K562 (cell line): ENCODE results near the gene E2F7. TPM values are rescaled to one million over a fixed set of nuclear protein-coding genes. Genes with fewer than 3 reads are reported as not detected.

ENCODE experiments used
- ATAC-seq: fragments of 200-7000 bp; cut with Tn5 transposase; 3 replicates; pipeline ENCODE4 v1.9.1; 2020; ENCODE audit warnings: moderate library complexity
- BruUV-seq: library from RNA; stranded (reverse); fragments of 400-500 nt; replicated peaks from 2 replicates; lab custom pipeline; 2021; lab: Mats Ljungman, UMichigan
- CTCF ChIA-PET: fragments of 300-600 bp; formaldehyde crosslinking; extraction: SDS; loops from one replicate; lab custom pipeline; 2021; ENCODE audit warnings: low intra/inter-chr PET ratio; lab: Yijun Ruan, JAX
- POLR2A ChIA-PET: fragments of 300-600, 350-650 bp; sonication (Branson Sonifier 250); formaldehyde crosslinking; extraction: SDS; loops from one replicate; lab custom pipeline; 2021; ENCODE audit warnings: antibody characterized with exemption, inconsistent platforms; lab: Yijun Ruan, JAX
- DNase-seq, 4 experiments: peaks; one replicate each; pipeline versions ENCODE4 v3.0.0 to v3.0.0-alpha.2; 2011 to 2018; ENCODE audit warnings: low spot score in 3 of 4, mixed read lengths in 3 of 4; ENCODE audit errors: extremely low read depth in 1 of 4
- FAIRE-seq: peaks from 2 replicates; lab custom pipeline; 2011; peaks lifted over from hg19 to GRCh38; lab: Jason Lieb, UNC
- H2AFZ ChIP-seq: 2 replicates; pipeline ENCODE4 v1.6.0; 2011; ENCODE audit warnings: low read depth, low read length, control low read depth, inconsistent platforms
- H3K27ac ChIP-seq: fragments of 200-600 bp; 3 replicates; pipeline ENCODE4 v1.8.0; 2011; ENCODE audit warnings: low read depth, mild to moderate bottlenecking, control low read depth, inconsistent platforms, low read length, moderate library complexity, mixed read lengths; ENCODE audit errors: extremely low read depth
- H3K27me3 ChIP-seq, 2 experiments: fragments of 300-600 bp in 1 of 2; 2 replicates in 1 of 2; 3 replicates in 1 of 2; pipeline versions ENCODE4 v1.6.0 to v1.8.0; 2011; ENCODE audit warnings: inconsistent platforms in 2 of 2, low read length in 2 of 2, mild to moderate bottlenecking in 1 of 2, mixed read lengths in 1 of 2, moderate library complexity in 1 of 2; ENCODE audit not compliant: control insufficient read depth in 2 of 2, insufficient read depth in 2 of 2
- H3K36me3 ChIP-seq: fragments of 300-600 bp; 3 replicates; pipeline ENCODE4 v1.8.0; 2011; ENCODE audit warnings: mild to moderate bottlenecking, low read length, inconsistent platforms; ENCODE audit not compliant: control insufficient read depth, insufficient read depth
- H3K4me1 ChIP-seq, 2 experiments: fragments of 200-600 bp in 1 of 2; replicated peaks in 1 of 2; 2 replicates in 1 of 2; 3 replicates in 1 of 2; pipeline versions ENCODE4 v1.5.1 to v1.8.0; 2011; ENCODE audit warnings: inconsistent platforms in 2 of 2, low read length in 2 of 2, mild to moderate bottlenecking in 1 of 2, mixed read lengths in 1 of 2, moderate library complexity in 1 of 2; ENCODE audit not compliant: control insufficient read depth in 2 of 2, insufficient read depth in 2 of 2
- H3K4me2 ChIP-seq: 2 replicates; pipeline ENCODE4 v1.6.1; 2011; ENCODE audit warnings: low read length, control low read depth, inconsistent platforms, mixed read lengths; ENCODE audit not compliant: insufficient read depth
- H3K4me3 ChIP-seq: fragments of 200-600 bp; sonication (generic), shearing (Covaris generic); 2 replicates; pipeline ENCODE4 v1.5.1; 2016; ENCODE audit warnings: control low read depth, inconsistent platforms
- H3K79me2 ChIP-seq: fragments of 200-600 bp; 3 replicates; pipeline ENCODE4 v1.8.0; 2011; ENCODE audit warnings: low read length, inconsistent platforms; ENCODE audit not compliant: control insufficient read depth, insufficient read depth
- H3K9ac ChIP-seq, 2 experiments: 2 replicates each; pipeline versions ENCODE4 v1.6.0 to v1.6.1; 2011; ENCODE audit warnings: low read depth in 2 of 2, low read length in 2 of 2, control low read depth in 1 of 2, inconsistent platforms in 1 of 2, mild to moderate bottlenecking in 1 of 2, mixed read lengths in 1 of 2; ENCODE audit not compliant: insufficient read depth in 1 of 2
- H3K9me1 ChIP-seq: one replicate; pipeline ENCODE4 v1.6.0; 2011; ENCODE audit warnings: inconsistent platforms, mild to moderate bottlenecking, low read length, moderate library complexity; ENCODE audit not compliant: control insufficient read depth, insufficient read depth
- H3K9me3 ChIP-seq: replicated peaks from 2 replicates; pipeline ENCODE4 v1.5.1; 2011; ENCODE audit warnings: low read depth, low read length, inconsistent platforms; ENCODE audit not compliant: control insufficient read depth, insufficient read depth
- H4K20me1 ChIP-seq: replicated peaks from 2 replicates; pipeline ENCODE4 v1.6.1; 2011; ENCODE audit warnings: low read length, inconsistent platforms, mixed read lengths; ENCODE audit not compliant: control insufficient read depth, insufficient read depth
- ATF1 ChIP-seq, 2 experiments: fragments of 450-650 bp in 1 of 2; IDR thresholded peaks; 2 replicates each; pipeline ENCODE4 v1.6.1; 2016; ENCODE audit warnings: missing compliant biosample characterization in 1 of 2, missing genetic modification characterization in 1 of 2
- ZNF134 ChIP-seq: fragments of 250-450 bp; sonication (Bioruptor Pico); conservative IDR thresholded peaks from 2 replicates; pipeline ENCODE4 v1.4.0; 2020
- ZNF609 ChIP-seq: sonication (generic); formaldehyde crosslinking; IDR thresholded peaks from 2 replicates; pipeline ENCODE4 v1.8.1; 2023; ENCODE audit warnings: missing genetic modification reagents, mild to moderate bottlenecking, borderline replicate concordance
- WGBS: fragments of 100-300 bp; shearing (Covaris generic); methylation state at CpG from one replicate; pipeline ENCODE4 v1.1.6; 2016; ENCODE audit warnings: low coverage, mixed read lengths; ENCODE audit not compliant: insufficient coverage; ENCODE audit errors: missing lambda C conversion rate; 5-methylcytosine and 5-hydroxymethylcytosine counted together
- in situ Hi-C: fragments of 300-500 bp; cut with MboI; formaldehyde crosslinking; loops from 4 replicates; pipeline ENCODE4 v1.15.0; 2018; ENCODE audit warnings: inconsistent platforms, mixed read lengths
- intact Hi-C: fragments of 100-400 bp; cut with micrococcal nuclease; formaldehyde crosslinking; loops from 2 replicates; pipeline ENCODE4 v1.14.2; 2022
- polyA plus RNA-seq, 8 experiments: library from polyadenylated mRNA; depleted of rRNA in 4 of 8; stranded (reverse) in 5 of 8; unstranded in 3 of 8; fragments of >200 nt; fragmentation: Nextera tagmentation in 2 of 8; fragmentation: Illumina TruSeq in 1 of 8; extraction: Ambion mirVana in 2 of 8; extraction: Trizol in 1 of 8; gene quantifications; 2 replicates each; pipeline versions ENCODE4 v1.2.1 to v1.2.3, GENCODE V29; 2011 to 2014; ENCODE audit warnings: inconsistent platforms in 1 of 8, missing spikeins in 1 of 8
- total RNA-seq, 7 experiments: library from RNA; depleted of rRNA in 6 of 7; stranded (reverse); fragments of >200 nt in 6 of 7; fragmentation: Illumina TruSeq in 2 of 7; extraction: Trizol in 2 of 7; gene quantifications; 2 replicates each; pipeline versions ENCODE4 v1.2.1 to v1.2.3, GENCODE V29; 2011 to 2021; ENCODE audit warnings: low replicate concordance in 1 of 7
- TF ChIP-seq, protein P1 (sequence below): fragments of 200-600 bp; sonication (generic); IDR thresholded peaks from one replicate; pipeline ENCODE4 v1.6.1; 2012; ENCODE audit warnings: mild to moderate bottlenecking, low read depth, low read length, inconsistent platforms

E2F7 gene
- total and polyA plus RNA-seq, 9 of the 15 experiments (the other 6 are each of a cell fraction or from before 2014, with no cell fraction given), result 3.4 to 13.6 (median 8.1) TPM

DNA sequence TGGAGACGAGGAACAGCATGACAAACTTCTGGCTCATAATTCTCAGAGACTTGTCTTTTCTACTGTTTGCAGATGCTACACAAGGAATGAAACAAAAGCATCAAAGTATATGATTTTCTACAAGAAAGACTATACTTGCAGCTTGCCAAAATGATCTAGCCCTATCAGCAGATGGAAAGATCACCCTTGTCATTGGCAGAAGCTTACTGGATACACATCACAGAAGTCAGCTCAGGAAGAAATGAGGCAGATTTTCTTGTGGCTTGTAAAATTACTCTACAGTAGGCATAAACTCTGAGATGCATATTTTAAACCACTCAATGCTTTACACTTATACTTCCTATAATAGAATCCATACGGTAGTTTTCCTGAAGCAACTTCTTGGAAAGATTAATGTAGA, 20.6 kb downstream of the E2F7 start (continued):
- TF ChIP-seq ZNF609 (CRISPR knock-in tag), result no peak
- no peak for TF ChIP-seq ATF1 (CRISPR knock-in tag; IDR thresholded peaks at IDR 0.05)
- no peak for TF ChIP-seq ATF1 (tag; IDR thresholded peaks at IDR 0.05)

GRCh38 chr12:77042833-77043232, 22.5 kb downstream of the E2F7 start:
- no peaks in the 10 kb centered on the region for H3K9me1 ChIP-seq
- no peaks in the 10 kb centered on the region for H4K20me1 ChIP-seq
- in situ Hi-C loops, result no loop called here
- H3K4me1 ChIP-seq, result no peaks in the 10 kb centered on the region
- H3K27me3 ChIP-seq, result no peaks in the 10 kb centered on the region
- H3K4me3 ChIP-seq, result no peak overlapping the region
- ChIA-PET CTCF (no interaction called here), POLR2A (no interaction called here)
- no TSS peak for BruUV-seq
- no peak overlapping the region for H3K27ac ChIP-seq
- no peaks in the 10 kb centered on the region for H3K9me3 ChIP-seq
- WGBS, result 95% methylated on average over 8 of the region's 8 CpGs
- no peak overlapping the region for H2AFZ ChIP-seq
- H3K79me2 ChIP-seq, result no peaks in the 10 kb centered on the region
- DNase-seq (no peak), ATAC-seq (no peak), FAIRE-seq (no peak)
- H3K36me3 ChIP-seq, result peaks cover 67% of the 10 kb centered on the region; the same call in 2 of the 3 replicates
- intact Hi-C loops, result loop anchor here (10.0 kb wide), 1 partner anchor 282 kb away; no protein-coding TSS in a partner anchor
- no peak overlapping the region for H3K4me2 ChIP-seq
- no peak overlapping the region for H3K9ac ChIP-seq
- TF ChIP-seq ZNF134, result no peak
- TF ChIP-seq, protein P1, sequence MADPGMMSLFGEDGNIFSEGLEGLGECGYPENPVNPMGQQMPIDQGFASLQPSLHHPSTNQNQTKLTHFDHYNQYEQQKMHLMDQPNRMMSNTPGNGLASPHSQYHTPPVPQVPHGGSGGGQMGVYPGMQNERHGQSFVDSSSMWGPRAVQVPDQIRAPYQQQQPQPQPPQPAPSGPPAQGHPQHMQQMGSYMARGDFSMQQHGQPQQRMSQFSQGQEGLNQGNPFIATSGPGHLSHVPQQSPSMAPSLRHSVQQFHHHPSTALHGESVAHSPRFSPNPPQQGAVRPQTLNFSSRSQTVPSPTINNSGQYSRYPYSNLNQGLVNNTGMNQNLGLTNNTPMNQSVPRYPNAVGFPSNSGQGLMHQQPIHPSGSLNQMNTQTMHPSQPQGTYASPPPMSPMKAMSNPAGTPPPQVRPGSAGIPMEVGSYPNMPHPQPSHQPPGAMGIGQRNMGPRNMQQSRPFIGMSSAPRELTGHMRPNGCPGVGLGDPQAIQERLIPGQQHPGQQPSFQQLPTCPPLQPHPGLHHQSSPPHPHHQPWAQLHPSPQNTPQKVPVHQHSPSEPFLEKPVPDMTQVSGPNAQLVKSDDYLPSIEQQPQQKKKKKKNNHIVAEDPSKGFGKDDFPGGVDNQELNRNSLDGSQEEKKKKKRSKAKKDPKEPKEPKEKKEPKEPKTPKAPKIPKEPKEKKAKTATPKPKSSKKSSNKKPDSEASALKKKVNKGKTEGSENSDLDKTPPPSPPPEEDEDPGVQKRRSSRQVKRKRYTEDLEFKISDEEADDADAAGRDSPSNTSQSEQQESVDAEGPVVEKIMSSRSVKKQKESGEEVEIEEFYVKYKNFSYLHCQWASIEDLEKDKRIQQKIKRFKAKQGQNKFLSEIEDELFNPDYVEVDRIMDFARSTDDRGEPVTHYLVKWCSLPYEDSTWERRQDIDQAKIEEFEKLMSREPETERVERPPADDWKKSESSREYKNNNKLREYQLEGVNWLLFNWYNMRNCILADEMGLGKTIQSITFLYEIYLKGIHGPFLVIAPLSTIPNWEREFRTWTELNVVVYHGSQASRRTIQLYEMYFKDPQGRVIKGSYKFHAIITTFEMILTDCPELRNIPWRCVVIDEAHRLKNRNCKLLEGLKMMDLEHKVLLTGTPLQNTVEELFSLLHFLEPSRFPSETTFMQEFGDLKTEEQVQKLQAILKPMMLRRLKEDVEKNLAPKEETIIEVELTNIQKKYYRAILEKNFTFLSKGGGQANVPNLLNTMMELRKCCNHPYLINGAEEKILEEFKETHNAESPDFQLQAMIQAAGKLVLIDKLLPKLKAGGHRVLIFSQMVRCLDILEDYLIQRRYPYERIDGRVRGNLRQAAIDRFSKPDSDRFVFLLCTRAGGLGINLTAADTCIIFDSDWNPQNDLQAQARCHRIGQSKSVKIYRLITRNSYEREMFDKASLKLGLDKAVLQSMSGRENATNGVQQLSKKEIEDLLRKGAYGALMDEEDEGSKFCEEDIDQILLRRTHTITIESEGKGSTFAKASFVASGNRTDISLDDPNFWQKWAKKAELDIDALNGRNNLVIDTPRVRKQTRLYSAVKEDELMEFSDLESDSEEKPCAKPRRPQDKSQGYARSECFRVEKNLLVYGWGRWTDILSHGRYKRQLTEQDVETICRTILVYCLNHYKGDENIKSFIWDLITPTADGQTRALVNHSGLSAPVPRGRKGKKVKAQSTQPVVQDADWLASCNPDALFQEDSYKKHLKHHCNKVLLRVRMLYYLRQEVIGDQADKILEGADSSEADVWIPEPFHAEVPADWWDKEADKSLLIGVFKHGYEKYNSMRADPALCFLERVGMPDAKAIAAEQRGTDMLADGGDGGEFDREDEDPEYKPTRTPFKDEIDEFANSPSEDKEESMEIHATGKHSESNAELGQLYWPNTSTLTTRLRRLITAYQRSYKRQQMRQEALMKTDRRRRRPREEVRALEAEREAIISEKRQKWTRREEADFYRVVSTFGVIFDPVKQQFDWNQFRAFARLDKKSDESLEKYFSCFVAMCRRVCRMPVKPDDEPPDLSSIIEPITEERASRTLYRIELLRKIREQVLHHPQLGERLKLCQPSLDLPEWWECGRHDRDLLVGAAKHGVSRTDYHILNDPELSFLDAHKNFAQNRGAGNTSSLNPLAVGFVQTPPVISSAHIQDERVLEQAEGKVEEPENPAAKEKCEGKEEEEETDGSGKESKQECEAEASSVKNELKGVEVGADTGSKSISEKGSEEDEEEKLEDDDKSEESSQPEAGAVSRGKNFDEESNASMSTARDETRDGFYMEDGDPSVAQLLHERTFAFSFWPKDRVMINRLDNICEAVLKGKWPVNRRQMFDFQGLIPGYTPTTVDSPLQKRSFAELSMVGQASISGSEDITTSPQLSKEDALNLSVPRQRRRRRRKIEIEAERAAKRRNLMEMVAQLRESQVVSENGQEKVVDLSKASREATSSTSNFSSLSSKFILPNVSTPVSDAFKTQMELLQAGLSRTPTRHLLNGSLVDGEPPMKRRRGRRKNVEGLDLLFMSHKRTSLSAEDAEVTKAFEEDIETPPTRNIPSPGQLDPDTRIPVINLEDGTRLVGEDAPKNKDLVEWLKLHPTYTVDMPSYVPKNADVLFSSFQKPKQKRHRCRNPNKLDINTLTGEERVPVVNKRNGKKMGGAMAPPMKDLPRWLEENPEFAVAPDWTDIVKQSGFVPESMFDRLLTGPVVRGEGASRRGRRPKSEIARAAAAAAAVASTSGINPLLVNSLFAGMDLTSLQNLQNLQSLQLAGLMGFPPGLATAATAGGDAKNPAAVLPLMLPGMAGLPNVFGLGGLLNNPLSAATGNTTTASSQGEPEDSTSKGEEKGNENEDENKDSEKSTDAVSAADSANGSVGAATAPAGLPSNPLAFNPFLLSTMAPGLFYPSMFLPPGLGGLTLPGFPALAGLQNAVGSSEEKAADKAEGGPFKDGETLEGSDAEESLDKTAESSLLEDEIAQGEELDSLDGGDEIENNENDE, result no peak
